Tibial artery (tissue), 4 donors: ENCODE results near the gene SNX22.

ENCODE experiments used
- DNase-seq, 2 donors: peaks; one replicate each; pipeline ENCODE4 v3.0.0-alpha.2; 2019
- H3K27ac ChIP-seq, 2 donors: fragments of 200-600 bp; sonication (generic) in 1 of 2; 1 replicate in 1 of 2; 2 replicates in 1 of 2; pipeline ENCODE4 v1.5.1; 2018 to 2019; ENCODE audit warnings: mild to moderate bottlenecking in 1 of 2
- H3K27me3 ChIP-seq, 2 donors: fragments of 200-600 bp; sonication (generic) in 1 of 2; one replicate each; pipeline versions ENCODE4 v1.5.1 to v1.6.0; 2016 to 2019
- H3K36me3 ChIP-seq, 3 donors: fragments of 200-600 bp; sonication (generic) in 2 of 3; one replicate each; pipeline ENCODE4 v1.5.1; 2016 to 2019; ENCODE audit warnings: mild to moderate bottlenecking in 2 of 3
- H3K4me1 ChIP-seq, 4 donors: fragments of 200-600 bp; sonication (generic) in 2 of 4; 1 replicate in 3 of 4; 2 replicates in 1 of 4; pipeline ENCODE4 v1.5.1; 2016 to 2019
- H3K4me3 ChIP-seq, 2 donors: fragments of 200-600 bp; sonication (generic) in 1 of 2; 1 replicate in 1 of 2; 2 replicates in 1 of 2; pipeline ENCODE4 v1.5.1; 2018 to 2019; ENCODE audit warnings: mild to moderate bottlenecking in 2 of 2
- H3K9me3 ChIP-seq, 3 donors: fragments of 200-600 bp; sonication (generic) in 1 of 3; one replicate each; pipeline ENCODE4 v1.5.1; 2016 to 2019
- CTCF ChIP-seq, 2 experiments: fragments of 200-600 bp in 1 of 2; fragments of 450-650 bp in 1 of 2; IDR thresholded peaks; one replicate each; pipeline ENCODE4 v1.5.1; 2017 to 2019; ENCODE audit warnings: antibody characterized with exemption in 2 of 2, mild to moderate bottlenecking in 1 of 2, moderate library complexity in 1 of 2
- intact Hi-C: fragments of 100-400 bp; cut with DNase I; formaldehyde crosslinking; loops from one replicate; pipeline ENCODE4 v1.15.0; 2023; ENCODE audit warnings: low total_unique reads

SNX22 gene

GRCh38 chr15:64163659-64164362 lies 12.3 kb downstream of the SNX22 start:
- peak overlapping the region; percentile 74 to 84 for H3K4me3 ChIP-seq
- peaks cover 21 to 28% (median 26%) of the 10 kb centered on the region in 3 donors for H3K36me3 ChIP-seq
- TF ChIP-seq CTCF (IDR thresholded peaks at IDR 0.05): no peak
- peaks cover 0 to 39% (median 37%) of the 10 kb centered on the region in 4 donors for H3K4me1 ChIP-seq
- H3K27me3 ChIP-seq: no peaks in the 10 kb centered on the region
- no peaks in the 10 kb centered on the region for H3K9me3 ChIP-seq
- H3K27ac ChIP-seq: peak overlapping the region; percentile 78 to 85
- intact Hi-C loops: loop anchor here (5.0 to 10.0 kb wide), 4 partner anchors 72 to 1448 kb away; partner anchors contain the start of genes CIAO2A, INTS14 and PCLAF
- peak in 1 of 2 donors; percentile 52 for DNase-seq

- intact Hi-C loops: loop anchor here (5.0 to 10.0 kb wide), 4 partner anchors 72 to 1448 kb away; partner anchors contain the start of genes CIAO2A, INTS14 and PCLAF
- no peaks in the 10 kb centered on the region for H3K27me3 ChIP-seq
- no peak overlapping the region for H3K4me3 ChIP-seq
- H3K4me1 ChIP-seq: peaks cover 0 to 39% (median 33%) of the 10 kb centered on the region in 4 donors
- peak in 1 of 2 donors; percentile 29 for DNase-seq
- no peaks in the 10 kb centered on the region for H3K9me3 ChIP-seq
- peaks cover 15 to 22% (median 19%) of the 10 kb centered on the region in 3 donors for H3K36me3 ChIP-seq
- H3K27ac ChIP-seq: peak overlapping the region in 1 of 2 donors; percentile 78
- no peak for TF ChIP-seq CTCF (IDR thresholded peaks at IDR 0.05)
Observed at GRCh38 chr15:64164436-64164835, 12.9 kb downstream of the SNX22 start.

GRCh38 chr15:64166102-64166890 lies 14.8 kb downstream of the SNX22 start:
- DNase-seq: no peak
- no peak overlapping the region for H3K27ac ChIP-seq
- no peak overlapping the region for H3K4me3 ChIP-seq
- intact Hi-C loops: loop anchor here (10.0 kb wide), 1 partner anchor 519 kb away; no protein-coding TSS in a partner anchor
- no peaks in the 10 kb centered on the region for H3K9me3 ChIP-seq
- no peaks in the 10 kb centered on the region for H3K27me3 ChIP-seq
- H3K36me3 ChIP-seq: peaks cover under 1 to 17% (median 2%) of the 10 kb centered on the region in 3 donors
- H3K4me1 ChIP-seq: peaks cover 0 to 22% (median 15%) of the 10 kb centered on the region in 4 donors
- TF ChIP-seq CTCF (IDR thresholded peaks at IDR 0.05): no peak

- H3K27me3 ChIP-seq: no peaks in the 10 kb centered on the region
- no peak for TF ChIP-seq CTCF (IDR thresholded peaks at IDR 0.05)
- no peak for DNase-seq
- no peaks in the 10 kb centered on the region for H3K9me3 ChIP-seq
- no peak overlapping the region for H3K4me3 ChIP-seq
- intact Hi-C loops: no loop called here
- peaks cover 3 to 48% (median 44%) of the 10 kb centered on the region in 3 donors for H3K36me3 ChIP-seq
- no peaks in the 10 kb centered on the region for H3K4me1 ChIP-seq
- no peak overlapping the region for H3K27ac ChIP-seq
Observed at GRCh38 chr15:64180235-64180824, 28.8 kb downstream of the SNX22 start.

GRCh38 chr15:64182859-64183370 lies 31.4 kb downstream of the SNX22 start:
- no peak for DNase-seq
- Histone ChIP-seq H3K4me1 (no peaks in the 10 kb centered on the region), H3K27me3 (no peaks in the 10 kb centered on the region), H3K4me3 (no peak overlapping the region), H3K36me3 (peaks cover 15 to 54% (median 39%) of the 10 kb centered on the region in 3 donors), H3K27ac (no peak overlapping the region), H3K9me3 (no peaks in the 10 kb centered on the region)
- no peak for TF ChIP-seq CTCF (IDR thresholded peaks at IDR 0.05)
- intact Hi-C loops: no loop called here
